Measurements from ENCODE around the gene HOXB3.

Gene HOXB3

GRCh38 chr17:48555258-48556228 is 34.5 kb downstream of the HOXB3 start:
- peak in 1 of 2 experiments; percentile 59 for DNase-seq

GRCh38 chr17:48554412-48555257 is 35.4 kb downstream of the HOXB3 start:
- peak in 1 of 2 experiments; percentile 50 for DNase-seq

GRCh38 chr17:48553826-48554225 is 36.2 kb downstream of the HOXB3 start:
- DNase-seq: no peak

GRCh38 chr17:48553190-48553547 is 36.9 kb downstream of the HOXB3 start:
- no peak for DNase-seq

- DNase-seq: no peak
These were observed 37.4 kb downstream of the HOXB3 start for GRCh38 chr17:48552466-48553189.

GRCh38 chr17:48551596-48552465 is 38.2 kb downstream of the HOXB3 start:
- DNase-seq: no peak

- DNase-seq: no peak
These were observed 38.9 kb downstream of the HOXB3 start for GRCh38 chr17:48551214-48551555.

GRCh38 chr17:48550502-48551213 is 39.4 kb downstream of the HOXB3 start:
- DNase-seq: no peak

GRCh38 chr17:48549914-48550501 is 40.0 kb downstream of the HOXB3 start:
- no peak for DNase-seq

GRCh38 chr17:48549281-48549630 is 40.8 kb downstream of the HOXB3 start:
- DNase-seq: no peak

- DNase-seq: no peak
These were observed 41.3 kb downstream of the HOXB3 start for GRCh38 chr17:48548523-48549280.

GRCh38 chr17:48547808-48548522 is 42.1 kb downstream of the HOXB3 start:
- DNase-seq: no peak

GRCh38 chr17:48546924-48547807 is 42.9 kb downstream of the HOXB3 start:
- DNase-seq: no peak

GRCh38 chr17:48546137-48546923 is 43.7 kb downstream of the HOXB3 start:
- no peak for DNase-seq

- DNase-seq: no peak
These were observed 44.5 kb downstream of the HOXB3 start for GRCh38 chr17:48545539-48545938.

GRCh38 chr17:48545022-48545375 is 45.0 kb downstream of the HOXB3 start, which contains the start of gene HOXB2:
Gene HOXB2 (minus strand): TSS chr17:48545109. CDS start chr17:48544911, 198 bp downstream.
- no peak for DNase-seq

GRCh38 chr17:48544349-48545021 is 45.6 kb downstream of the HOXB3 start:
- no peak for DNase-seq

All from NCI-H526 (cell line).